Endothelial cell (in vitro differentiated cells): Measurements from ENCODE around the gene ADAMTS2. TPM values are rescaled to one million over a fixed set of nuclear protein-coding genes. Genes with fewer than 3 reads are reported as not detected.

ENCODE experiments used
- DNase-seq: peaks from one replicate; pipeline ENCODE4 v3.0.0; 2021; ENCODE audit warnings: low spot score
- H3K27ac Mint-ChIP-seq: one replicate; pipeline ENCODE4 v1.8.0; 2021; ENCODE audit warnings: mixed read lengths, inconsistent platforms; ENCODE audit not compliant: unreplicated experiment
- H3K27me3 Mint-ChIP-seq: one replicate; pipeline ENCODE4 v1.8.0; 2021; ENCODE audit warnings: mild to moderate bottlenecking, moderate library complexity, mixed read lengths, inconsistent platforms; ENCODE audit not compliant: unreplicated experiment
- H3K36me3 Mint-ChIP-seq: one replicate; pipeline ENCODE4 v1.8.0; 2021; ENCODE audit warnings: mild to moderate bottlenecking, low read depth, mixed read lengths, inconsistent platforms; ENCODE audit not compliant: unreplicated experiment
- H3K4me1 Mint-ChIP-seq: one replicate; pipeline ENCODE4 v1.8.0; 2021; ENCODE audit warnings: mild to moderate bottlenecking, mixed read lengths, inconsistent platforms; ENCODE audit not compliant: unreplicated experiment
- H3K4me3 Mint-ChIP-seq: one replicate; pipeline ENCODE4 v1.8.0; 2021; ENCODE audit warnings: mild to moderate bottlenecking, mixed read lengths, inconsistent platforms; ENCODE audit not compliant: unreplicated experiment
- H3K9me3 Mint-ChIP-seq: one replicate; pipeline ENCODE4 v1.8.0; 2021; ENCODE audit warnings: mixed read lengths, inconsistent platforms; ENCODE audit not compliant: unreplicated experiment
- CTCF ChIP-seq: fragments of 200-600 bp; sonication (generic); IDR thresholded peaks from one replicate; pipeline ENCODE4 v1.5.0; 2021; ENCODE audit warnings: antibody characterized with exemption; ENCODE audit not compliant: unreplicated experiment
- total RNA-seq: library from RNA; stranded (reverse); fragmentation: NEBNext Ultra II Directional; extraction: Animal tissue kit (Norgen Biotek cat#: 25700); gene quantifications from one replicate; pipeline ENCODE4 v1.2.1, GENCODE V29; 2021; ENCODE audit not compliant: unreplicated experiment

ADAMTS2 gene
- total RNA-seq, 1 donor from 2014 or later: 1.5 TPM

GRCh38 chr5:179134511-179134910, 210.8 kb downstream of the ADAMTS2 start:
- peak overlapping the region; percentile 68 for H3K4me3 Mint-ChIP-seq

GRCh38 chr5:179132586-179133355, 212.5 kb downstream of the ADAMTS2 start:
- peaks cover 13% of the 10 kb centered on the region for H3K36me3 Mint-ChIP-seq
- DNase-seq: no peak
- TF ChIP-seq CTCF: no peak
- H3K27me3 Mint-ChIP-seq: peaks cover 10% of the 10 kb centered on the region
- H3K4me3 Mint-ChIP-seq: peak overlapping the region; percentile 82
- no peak overlapping the region for H3K27ac Mint-ChIP-seq
- H3K4me1 Mint-ChIP-seq: no peaks in the 10 kb centered on the region
- H3K9me3 Mint-ChIP-seq: peaks cover 5% of the 10 kb centered on the region

More at GRCh38 chr5:179134511-179134910, 210.8 kb downstream of the ADAMTS2 start:
- H3K4me1 Mint-ChIP-seq: no peaks in the 10 kb centered on the region
- peaks cover 9% of the 10 kb centered on the region for H3K27me3 Mint-ChIP-seq
- peaks cover 5% of the 10 kb centered on the region for H3K9me3 Mint-ChIP-seq
- no peak for DNase-seq
- H3K36me3 Mint-ChIP-seq: peaks cover 8% of the 10 kb centered on the region
- no peak for TF ChIP-seq CTCF
- no peak overlapping the region for H3K27ac Mint-ChIP-seq

GRCh38 chr5:179131886-179132585, 213.2 kb downstream of the ADAMTS2 start:
- no peak overlapping the region for H3K27ac Mint-ChIP-seq
- no peaks in the 10 kb centered on the region for H3K4me1 Mint-ChIP-seq
- DNase-seq: no peak
- H3K9me3 Mint-ChIP-seq: peaks cover 5% of the 10 kb centered on the region
- TF ChIP-seq CTCF: no peak
- H3K27me3 Mint-ChIP-seq: peaks cover 11% of the 10 kb centered on the region
- H3K4me3 Mint-ChIP-seq: no peak overlapping the region
- H3K36me3 Mint-ChIP-seq: peaks cover 13% of the 10 kb centered on the region

- Mint-ChIP-seq H3K4me1 (no peaks in the 10 kb centered on the region), H3K4me3 (no peak overlapping the region), H3K27ac (no peak overlapping the region), H3K9me3 (peaks cover 5% of the 10 kb centered on the region), H3K27me3 (peaks cover 12% of the 10 kb centered on the region), H3K36me3 (peaks cover 13% of the 10 kb centered on the region)
- no peak for DNase-seq
- no peak for TF ChIP-seq CTCF
These were observed 213.9 kb downstream of the ADAMTS2 start for GRCh38 chr5:179131321-179131835.
